Measurements from ENCODE around the gene SLC22A31.

GRCh38 chr16:89179656-89180315 is 20.6 kb downstream of the SLC22A31 start:
- TF ChIP-seq, protein P1, sequence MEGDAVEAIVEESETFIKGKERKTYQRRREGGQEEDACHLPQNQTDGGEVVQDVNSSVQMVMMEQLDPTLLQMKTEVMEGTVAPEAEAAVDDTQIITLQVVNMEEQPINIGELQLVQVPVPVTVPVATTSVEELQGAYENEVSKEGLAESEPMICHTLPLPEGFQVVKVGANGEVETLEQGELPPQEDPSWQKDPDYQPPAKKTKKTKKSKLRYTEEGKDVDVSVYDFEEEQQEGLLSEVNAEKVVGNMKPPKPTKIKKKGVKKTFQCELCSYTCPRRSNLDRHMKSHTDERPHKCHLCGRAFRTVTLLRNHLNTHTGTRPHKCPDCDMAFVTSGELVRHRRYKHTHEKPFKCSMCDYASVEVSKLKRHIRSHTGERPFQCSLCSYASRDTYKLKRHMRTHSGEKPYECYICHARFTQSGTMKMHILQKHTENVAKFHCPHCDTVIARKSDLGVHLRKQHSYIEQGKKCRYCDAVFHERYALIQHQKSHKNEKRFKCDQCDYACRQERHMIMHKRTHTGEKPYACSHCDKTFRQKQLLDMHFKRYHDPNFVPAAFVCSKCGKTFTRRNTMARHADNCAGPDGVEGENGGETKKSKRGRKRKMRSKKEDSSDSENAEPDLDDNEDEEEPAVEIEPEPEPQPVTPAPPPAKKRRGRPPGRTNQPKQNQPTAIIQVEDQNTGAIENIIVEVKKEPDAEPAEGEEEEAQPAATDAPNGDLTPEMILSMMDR (IDR thresholded peaks at IDR 0.05) = no peak
- TF ChIP-seq POLR2AphosphoS5 (IDR thresholded peaks at IDR 0.05; ENCODE audit: low read depth, low read length) = no peak
